Thymus (tissue), 11 donors: ENCODE data around the gene UBE2D3. TPM values are rescaled to one million over a fixed set of nuclear protein-coding genes. Genes with fewer than 3 reads are reported as not detected.

Source experiments
- DNase-seq, 9 donors: peaks; one replicate each; pipeline ENCODE4 v3.0.0-alpha.2; 2013; ENCODE audit warnings: low spot score in 9 of 9, low read depth in 6 of 9, missing footprints in 1 of 9
- H3K27ac ChIP-seq, 2 donors: one replicate each; pipeline ENCODE4 v1.5.1; 2013; ENCODE audit warnings: control low read depth in 1 of 2, low read depth in 1 of 2, low read length in 1 of 2, mild to moderate bottlenecking in 1 of 2, moderate library complexity in 1 of 2
- H3K27me3 ChIP-seq, 2 donors: one replicate each; pipeline ENCODE4 v1.5.1; 2013; ENCODE audit warnings: low read length in 1 of 2; ENCODE audit not compliant: control insufficient read depth in 2 of 2, insufficient read depth in 1 of 2
- H3K36me3 ChIP-seq, 2 donors: one replicate each; pipeline ENCODE4 v1.5.1; 2013; ENCODE audit warnings: low read length in 1 of 2, mild to moderate bottlenecking in 1 of 2, moderate library complexity in 1 of 2; ENCODE audit not compliant: control insufficient read depth in 2 of 2, insufficient read depth in 2 of 2
- H3K4me1 ChIP-seq, 2 donors: one replicate each; pipeline ENCODE4 v1.5.1; 2013; ENCODE audit warnings: low read length in 2 of 2; ENCODE audit not compliant: control insufficient read depth in 2 of 2, insufficient read depth in 2 of 2
- H3K4me3 ChIP-seq, 2 donors: one replicate each; pipeline ENCODE4 v1.5.1; 2013; ENCODE audit warnings: low read length in 2 of 2, control low read depth in 1 of 2, mild to moderate bottlenecking in 1 of 2
- H3K9me3 ChIP-seq, 2 donors: one replicate each; pipeline ENCODE4 v1.5.1; 2013; ENCODE audit warnings: low read length in 1 of 2, mild to moderate bottlenecking in 1 of 2; ENCODE audit not compliant: control insufficient read depth in 2 of 2, insufficient read depth in 1 of 2
- WGBS: extraction: QIAGEN DNeasy Blood & Tissue Kit; methylation state at CpG from one replicate; pipeline ENCODE4 v1.1.7; 2013; 5-methylcytosine and 5-hydroxymethylcytosine counted together
- polyA plus RNA-seq: library from polyadenylated mRNA; stranded (reverse); fragments of 200-250 nt; gene quantifications from one replicate; pipeline ENCODE4 v1.2.3, GENCODE V29; 2013
- total RNA-seq: library from RNA; stranded (reverse); fragments of 120-200 nt; gene quantifications from one replicate; pipeline ENCODE4 v1.2.4, GENCODE V29; 2013
- donor health status: healthy.

Gene UBE2D3
- total and polyA plus RNA-seq, 2 donors, result 318 to 326 TPM

DNA sequence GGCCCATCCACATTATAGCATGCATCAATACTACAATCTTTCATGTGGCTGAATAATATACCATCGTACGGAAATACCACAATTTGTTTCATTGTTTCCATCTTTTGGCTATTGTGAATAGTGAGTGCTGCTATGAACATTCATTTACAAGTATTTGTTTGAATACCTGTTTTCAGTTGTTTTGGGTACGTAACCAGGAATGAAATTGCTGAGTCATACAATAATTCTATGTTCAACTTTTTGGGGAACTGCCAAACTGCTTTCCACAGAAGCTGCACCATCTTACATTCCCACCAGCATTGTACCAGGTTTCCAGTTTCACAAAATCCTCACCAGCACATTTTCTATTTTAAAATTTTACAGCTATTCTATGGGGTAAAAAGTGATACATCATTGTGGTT lies 38.0 kb downstream of the UBE2D3 start:
- no peak overlapping the region for H3K4me3 ChIP-seq
- peaks cover 0 to 23% of the 10 kb centered on the region in 2 donors for H3K36me3 ChIP-seq
- 82% methylated on average over 3 of the region's 3 CpGs for WGBS
- DNase-seq, result no peak
- no peaks in the 10 kb centered on the region for H3K27me3 ChIP-seq
- no peak overlapping the region for H3K27ac ChIP-seq
- no peaks in the 10 kb centered on the region for H3K9me3 ChIP-seq
- H3K4me1 ChIP-seq, result no peaks in the 10 kb centered on the region

- H3K9me3 ChIP-seq, result no peaks in the 10 kb centered on the region
- peaks cover 0 to 15% of the 10 kb centered on the region in 2 donors for H3K36me3 ChIP-seq
- no peaks in the 10 kb centered on the region for H3K4me1 ChIP-seq
- H3K4me3 ChIP-seq, result no peak overlapping the region
- over 99% methylated on average over 3 of the region's 3 CpGs for WGBS
- no peak overlapping the region for H3K27ac ChIP-seq
- DNase-seq, result no peak
- no peaks in the 10 kb centered on the region for H3K27me3 ChIP-seq
Observed at GRCh38 chr4:102787944-102788343, 39.4 kb downstream of the UBE2D3 start.

DNA sequence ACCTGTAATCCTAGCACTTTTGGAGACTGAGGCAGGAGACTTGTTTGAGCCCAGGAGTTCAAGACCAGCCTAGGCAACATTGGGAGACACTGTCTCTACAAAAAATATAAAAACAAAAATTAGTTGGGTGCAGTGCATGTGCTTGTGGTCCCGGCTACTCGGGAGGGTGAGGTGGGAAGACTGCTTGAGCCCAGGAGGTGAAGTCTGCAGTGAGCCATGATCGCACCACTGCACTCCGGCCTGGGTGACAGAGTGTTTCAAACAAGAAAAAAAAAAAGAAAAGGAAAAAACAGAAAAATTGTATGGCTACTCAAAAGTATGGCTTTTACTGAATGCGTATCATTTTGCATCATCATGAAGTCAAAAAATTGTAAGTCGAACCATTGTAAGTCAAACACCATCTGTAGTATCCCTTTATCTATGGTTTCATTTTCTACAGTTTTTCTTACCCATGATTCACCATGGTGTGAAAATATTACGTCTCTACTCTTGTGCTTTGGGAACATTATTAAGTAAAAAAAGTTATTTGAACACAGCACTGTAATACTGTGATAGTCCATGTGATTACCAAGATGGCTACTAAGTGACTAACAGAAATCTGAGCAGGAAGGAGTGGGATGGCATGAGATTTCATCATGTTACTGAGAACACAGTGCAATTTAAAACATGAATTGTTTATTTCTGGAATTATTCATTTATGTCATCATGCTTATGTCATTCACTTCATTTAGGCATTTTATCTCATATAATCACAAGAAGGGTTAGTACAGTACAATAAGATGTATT lies 40.1 kb downstream of the UBE2D3 start:
- Histone ChIP-seq H3K36me3 (peaks cover 0 to 10% of the 10 kb centered on the region in 2 donors), H3K4me3 (no peak overlapping the region), H3K9me3 (no peaks in the 10 kb centered on the region), H3K4me1 (no peaks in the 10 kb centered on the region), H3K27me3 (no peaks in the 10 kb centered on the region), H3K27ac (no peak overlapping the region)
- no peak for DNase-seq
- whole genome bisulfite sequencing, result 98% methylated on average over 7 of the region's 7 CpGs

GRCh38 chr4:102786279-102786678 lies 41.1 kb downstream of the UBE2D3 start:
- Histone ChIP-seq H3K4me3 (no peak overlapping the region), H3K27me3 (no peaks in the 10 kb centered on the region), H3K27ac (no peak overlapping the region), H3K36me3 (peaks cover 0 to under 1% of the 10 kb centered on the region in 2 donors), H3K9me3 (no peaks in the 10 kb centered on the region), H3K4me1 (no peaks in the 10 kb centered on the region)
- WGBS, result 87% methylated on average over 1 of the region's 1 CpG
- DNase-seq, result no peak

GRCh38 chr4:102783006-102783405 lies 44.3 kb downstream of the UBE2D3 start:
- Histone ChIP-seq H3K27me3 (no peaks in the 10 kb centered on the region), H3K9me3 (peaks cover 0 to 5% of the 10 kb centered on the region in 2 donors), H3K4me3 (no peak overlapping the region), H3K4me1 (no peaks in the 10 kb centered on the region), H3K36me3 (no peaks in the 10 kb centered on the region), H3K27ac (no peak overlapping the region)
- no peak for DNase-seq
- WGBS, result 99% methylated on average over 2 of the region's 2 CpGs

DNA sequence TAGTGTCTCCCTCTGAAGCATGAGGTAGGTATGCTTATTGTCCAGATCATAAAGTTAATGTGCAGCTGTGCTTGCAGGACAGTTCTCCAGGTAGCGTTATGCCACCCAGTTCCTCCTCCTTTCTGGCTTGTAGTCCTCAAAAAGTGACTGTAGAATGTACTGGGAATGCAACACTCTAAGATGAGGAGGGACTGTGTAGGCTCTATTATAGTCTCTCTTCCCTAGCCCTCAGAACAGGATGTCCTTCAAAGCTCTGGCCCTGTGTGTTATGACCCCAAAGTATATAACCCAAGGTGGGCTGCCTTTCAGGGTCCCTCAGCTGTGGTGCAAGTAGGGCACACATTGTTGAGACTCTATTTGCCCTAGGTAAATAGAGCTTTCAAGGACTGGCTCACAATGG lies 45.8 kb downstream of the UBE2D3 start:
- H3K27me3 ChIP-seq, result no peaks in the 10 kb centered on the region
- H3K4me1 ChIP-seq, result no peaks in the 10 kb centered on the region
- H3K36me3 ChIP-seq, result no peaks in the 10 kb centered on the region
- H3K9me3 ChIP-seq, result peaks cover 0 to 5% of the 10 kb centered on the region in 2 donors
- WGBS, result 96% methylated on average over 1 of the region's 1 CpG
- no peak overlapping the region for H3K4me3 ChIP-seq
- no peak overlapping the region for H3K27ac ChIP-seq
- no peak for DNase-seq

DNA sequence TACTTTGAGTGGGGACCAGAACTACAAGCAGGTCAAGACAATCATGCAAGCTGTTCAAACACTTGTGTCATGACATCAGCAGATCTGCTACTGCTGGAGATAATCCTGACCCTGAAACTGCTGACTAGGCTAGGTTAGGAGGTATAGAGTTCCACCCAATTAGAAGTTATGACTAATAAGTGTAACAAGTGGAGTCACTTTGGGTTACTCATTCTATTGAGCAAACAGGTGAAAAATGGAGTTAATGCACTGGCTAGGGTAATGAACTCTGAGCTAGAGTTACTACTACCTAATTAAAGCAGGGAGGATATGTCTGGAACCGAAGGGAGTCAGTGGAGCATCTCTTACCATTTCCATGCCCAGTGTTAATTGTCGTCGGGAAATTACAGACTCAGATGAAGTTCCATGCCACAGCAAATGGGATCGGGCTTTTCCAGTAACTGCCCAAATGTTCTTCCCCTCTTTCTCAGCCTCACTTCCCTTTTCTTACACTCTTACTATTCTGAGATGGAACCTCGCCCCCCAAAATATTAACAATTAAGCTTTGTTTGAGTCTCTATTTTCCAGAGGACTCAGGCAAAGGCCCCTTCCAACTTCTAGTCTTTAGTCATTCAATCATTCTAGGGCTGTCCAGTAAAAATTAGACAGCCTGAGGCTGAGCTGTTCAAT lies 46.7 kb downstream of the UBE2D3 start:
- no peaks in the 10 kb centered on the region for H3K36me3 ChIP-seq
- WGBS, result 96% methylated on average over 5 of the region's 5 CpGs
- H3K27ac ChIP-seq, result no peak overlapping the region
- H3K4me1 ChIP-seq, result no peaks in the 10 kb centered on the region
- H3K9me3 ChIP-seq, result peaks cover 0 to 5% of the 10 kb centered on the region in 2 donors
- no peak overlapping the region for H3K4me3 ChIP-seq
- no peaks in the 10 kb centered on the region for H3K27me3 ChIP-seq
- no peak for DNase-seq

DNA sequence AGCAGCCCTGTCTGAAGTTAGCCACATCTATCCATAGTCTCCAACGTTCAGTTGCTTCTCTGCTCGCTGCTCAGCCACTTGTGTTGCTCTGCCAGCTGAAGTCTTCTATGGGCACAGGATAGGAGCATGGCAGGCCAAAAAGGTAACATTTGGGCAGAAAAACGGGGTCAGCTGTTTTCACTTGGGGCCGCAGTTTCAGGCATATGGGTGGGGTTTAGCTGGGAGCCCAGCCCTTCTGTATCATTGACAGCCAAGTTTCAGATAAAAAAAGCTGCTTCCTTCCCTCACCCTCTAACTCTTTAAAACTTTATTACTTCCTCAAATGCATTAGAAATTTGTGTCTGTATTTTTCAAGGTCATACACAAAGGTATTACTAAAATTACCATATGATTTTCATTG lies 48.1 kb downstream of the UBE2D3 start:
- no peaks in the 10 kb centered on the region for H3K4me1 ChIP-seq
- H3K4me3 ChIP-seq, result no peak overlapping the region
- 62% methylated on average over 4 of the region's 4 CpGs for WGBS
- no peaks in the 10 kb centered on the region for H3K36me3 ChIP-seq
- H3K27me3 ChIP-seq, result no peaks in the 10 kb centered on the region
- H3K27ac ChIP-seq, result no peak overlapping the region
- H3K9me3 ChIP-seq, result peaks cover 0 to 5% of the 10 kb centered on the region in 2 donors
- no peak for DNase-seq

DNA sequence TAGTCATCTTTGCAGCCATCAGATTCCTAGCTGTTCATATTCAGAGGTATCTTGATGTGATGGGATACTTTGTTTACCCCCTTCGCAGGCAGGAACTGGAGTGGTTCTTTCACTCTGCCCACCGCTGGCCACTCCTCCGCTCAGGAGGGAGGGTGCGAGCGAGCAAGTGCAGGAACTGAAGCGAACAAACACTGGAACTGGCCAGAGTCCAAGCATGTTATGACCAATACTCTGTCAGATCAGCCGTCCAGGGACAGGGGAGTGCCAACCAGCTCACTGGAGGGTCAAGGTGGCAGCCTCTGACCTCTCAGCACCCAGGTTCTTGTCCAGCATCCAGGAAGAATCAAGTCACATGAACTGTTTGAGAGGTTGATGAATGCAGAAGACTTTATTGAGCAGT lies 48.6 kb downstream of the UBE2D3 start:
- Histone ChIP-seq H3K4me1 (no peaks in the 10 kb centered on the region), H3K9me3 (peaks cover 0 to 5% of the 10 kb centered on the region in 2 donors), H3K36me3 (no peaks in the 10 kb centered on the region), H3K27me3 (no peaks in the 10 kb centered on the region), H3K4me3 (no peak overlapping the region), H3K27ac (no peak overlapping the region)
- 97% methylated on average over 7 of the region's 7 CpGs for WGBS
- DNase-seq, result no peak
